Endodermal cell (in vitro differentiated cells): Measurements from ENCODE around the gene NAP1L1. TPM values are rescaled to one million over a fixed set of nuclear protein-coding genes. Genes with fewer than 3 reads are reported as not detected.

ENCODE experiments used
- DNase-seq: peaks from one replicate; pipeline ENCODE4 v3.0.0-alpha.2; 2017
- H3K27ac ChIP-seq: 2 replicates; pipeline ENCODE4 v1.5.1; 2013; ENCODE audit warnings: mild to moderate bottlenecking, low read depth, low read length, moderate library complexity
- H3K27me3 ChIP-seq: 2 replicates; pipeline ENCODE4 v1.6.1; 2013; ENCODE audit warnings: mild to moderate bottlenecking, low read length, moderate library complexity; ENCODE audit not compliant: insufficient read depth, control insufficient read depth, poor library complexity, severe bottlenecking
- H3K36me3 ChIP-seq: 2 replicates; pipeline ENCODE4 v1.7.0; 2013; ENCODE audit warnings: mild to moderate bottlenecking, low read length, moderate library complexity; ENCODE audit not compliant: control insufficient read depth, insufficient read depth
- H3K4me1 ChIP-seq: one replicate; pipeline ENCODE4 v1.7.0; 2013; ENCODE audit warnings: low read length; ENCODE audit not compliant: control insufficient read depth, insufficient read depth
- H3K4me3 ChIP-seq: 2 replicates; pipeline ENCODE4 v1.5.1; 2013; ENCODE audit warnings: mild to moderate bottlenecking, low read length, moderate library complexity
- H3K9ac ChIP-seq: 2 replicates; pipeline ENCODE4 v1.6.1; 2013; ENCODE audit warnings: mild to moderate bottlenecking, low read length, moderate library complexity; ENCODE audit not compliant: poor library complexity, severe bottlenecking; ENCODE audit errors: extremely low read depth
- H3K9me3 ChIP-seq: 2 replicates; pipeline ENCODE4 v1.6.1; 2013; ENCODE audit warnings: mild to moderate bottlenecking, low read length, moderate library complexity; ENCODE audit not compliant: control insufficient read depth
- H3K27ac Mint-ChIP-seq: 2 replicates; pipeline ENCODE4 v1.8.0; 2020; ENCODE audit warnings: mixed read lengths
- H3K27me3 Mint-ChIP-seq: 2 replicates; pipeline ENCODE4 v1.8.0; 2021; ENCODE audit warnings: mild to moderate bottlenecking, mixed read lengths; ENCODE audit not compliant: insufficient read depth
- H3K36me3 Mint-ChIP-seq: 2 replicates; pipeline ENCODE4 v1.8.0; 2020; ENCODE audit warnings: low read depth, mixed read lengths
- H3K4me1 Mint-ChIP-seq: 2 replicates; pipeline ENCODE4 v1.8.0; 2020; ENCODE audit warnings: mixed read lengths
- H3K4me3 Mint-ChIP-seq: 2 replicates; pipeline ENCODE4 v1.8.0; 2020; ENCODE audit warnings: mild to moderate bottlenecking, moderate library complexity, mixed read lengths
- H3K9me3 Mint-ChIP-seq: 2 replicates; pipeline ENCODE4 v1.8.0; 2020; ENCODE audit warnings: mild to moderate bottlenecking, mixed read lengths
- CTCF ChIP-seq: fragments of 200-600 bp; sonication (generic); conservative IDR thresholded peaks from 2 replicates; pipeline ENCODE4 v1.5.0; 2021; ENCODE audit warnings: antibody characterized with exemption, mild to moderate bottlenecking
- WGBS, 2 experiments: methylation state at CpG; one replicate each; pipeline versions ENCODE4 v1.1.5 to v1.1.7; 2013; ENCODE audit warnings: missing lambda C conversion rate in 2 of 2, mixed read lengths in 1 of 2; ENCODE audit not compliant: insufficient coverage in 1 of 2, insufficient read length in 1 of 2; 5-methylcytosine and 5-hydroxymethylcytosine counted together
- total RNA-seq, 2 donors: library from RNA; stranded (reverse); fragmentation: NEBNext Ultra II Directional in 1 of 2; extraction: Animal tissue kit (Norgen Biotek cat#: 25700) in 1 of 2; gene quantifications; 2 replicates in 1 of 2; 3 replicates in 1 of 2; pipeline ENCODE4 v1.2.1, GENCODE V29; 2021

Gene NAP1L1
- total RNA-seq, 2 donors from 2014 or later = 711 to 829 TPM

- Mint-ChIP-seq H3K9me3 (no peaks in the 10 kb centered on the region), H3K36me3 (peaks cover 10% of the 10 kb centered on the region), H3K4me1 (peaks cover 21% of the 10 kb centered on the region), H3K27ac (no peak overlapping the region), H3K27me3 (no peaks in the 10 kb centered on the region), H3K4me3 (peak overlapping the region; percentile 91)
- WGBS, 2 experiments = 72% methylated on average over 5 of the region's 5 CpGs; no CpG with 5 or more reads in 1 of the 2 experiments
- TF ChIP-seq CTCF = no peak
- peaks cover 7% of the 10 kb centered on the region for H3K36me3 ChIP-seq
- no peak overlapping the region for H3K9ac ChIP-seq
- no peaks in the 10 kb centered on the region for H3K9me3 ChIP-seq
- H3K4me3 ChIP-seq = peak overlapping the region; percentile 95
- H3K27ac ChIP-seq = peak overlapping the region; percentile 99
- peaks cover 6% of the 10 kb centered on the region for H3K4me1 ChIP-seq
- no peaks in the 10 kb centered on the region for H3K27me3 ChIP-seq
- DNase-seq = no peak
Observed at GRCh38 chr12:76085520-76085868, 1.0 kb upstream of the NAP1L1 start.

- peaks cover 12% of the 10 kb centered on the region for H3K36me3 Mint-ChIP-seq
- H3K4me1 ChIP-seq = peaks cover 6% of the 10 kb centered on the region
- 3 to 9% methylated on average over 12 to 44 of the region's 44 CpGs for WGBS, 2 experiments
- peaks cover 23% of the 10 kb centered on the region for H3K4me1 Mint-ChIP-seq
- no peaks in the 10 kb centered on the region for H3K9me3 ChIP-seq
- H3K9ac ChIP-seq = peak overlapping the region; percentile 91
- peak overlapping the region; percentile 91 for H3K4me3 Mint-ChIP-seq
- no peak for DNase-seq
- peak overlapping the region; percentile 99 for H3K27ac Mint-ChIP-seq
- peak overlapping the region; percentile 99 for H3K27ac ChIP-seq
- H3K27me3 Mint-ChIP-seq = no peaks in the 10 kb centered on the region
- H3K36me3 ChIP-seq = peaks cover 12% of the 10 kb centered on the region
- H3K27me3 ChIP-seq = no peaks in the 10 kb centered on the region
- H3K4me3 ChIP-seq = peak overlapping the region; percentile 95
- no peaks in the 10 kb centered on the region for H3K9me3 Mint-ChIP-seq
- TF ChIP-seq CTCF = no peak
Observed at GRCh38 chr12:76084863-76085519, 506 bp upstream of the NAP1L1 start.

- peak overlapping the region; percentile 91 for H3K9ac ChIP-seq
- WGBS, 2 experiments = 1 to 4% methylated on average over 8 to 14 of the region's 14 CpGs
- peaks cover 23% of the 10 kb centered on the region for H3K36me3 ChIP-seq
- Mint-ChIP-seq H3K4me1 (peaks cover 28% of the 10 kb centered on the region), H3K27me3 (no peaks in the 10 kb centered on the region), H3K36me3 (peaks cover 25% of the 10 kb centered on the region), H3K9me3 (no peaks in the 10 kb centered on the region), H3K4me3 (peak overlapping the region; percentile 91), H3K27ac (peak overlapping the region; percentile 95)
- H3K27me3 ChIP-seq = no peaks in the 10 kb centered on the region
- H3K4me3 ChIP-seq = peak overlapping the region; percentile 95
- H3K4me1 ChIP-seq = peaks cover 6% of the 10 kb centered on the region
- no peaks in the 10 kb centered on the region for H3K9me3 ChIP-seq
- no peak for TF ChIP-seq CTCF
- no peak for DNase-seq
- peak overlapping the region; percentile 99 for H3K27ac ChIP-seq
Observed at GRCh38 chr12:76083246-76083903, 1.1 kb downstream of the NAP1L1 start.
